Measurements from ENCODE around the gene NCOA7.

DNA sequence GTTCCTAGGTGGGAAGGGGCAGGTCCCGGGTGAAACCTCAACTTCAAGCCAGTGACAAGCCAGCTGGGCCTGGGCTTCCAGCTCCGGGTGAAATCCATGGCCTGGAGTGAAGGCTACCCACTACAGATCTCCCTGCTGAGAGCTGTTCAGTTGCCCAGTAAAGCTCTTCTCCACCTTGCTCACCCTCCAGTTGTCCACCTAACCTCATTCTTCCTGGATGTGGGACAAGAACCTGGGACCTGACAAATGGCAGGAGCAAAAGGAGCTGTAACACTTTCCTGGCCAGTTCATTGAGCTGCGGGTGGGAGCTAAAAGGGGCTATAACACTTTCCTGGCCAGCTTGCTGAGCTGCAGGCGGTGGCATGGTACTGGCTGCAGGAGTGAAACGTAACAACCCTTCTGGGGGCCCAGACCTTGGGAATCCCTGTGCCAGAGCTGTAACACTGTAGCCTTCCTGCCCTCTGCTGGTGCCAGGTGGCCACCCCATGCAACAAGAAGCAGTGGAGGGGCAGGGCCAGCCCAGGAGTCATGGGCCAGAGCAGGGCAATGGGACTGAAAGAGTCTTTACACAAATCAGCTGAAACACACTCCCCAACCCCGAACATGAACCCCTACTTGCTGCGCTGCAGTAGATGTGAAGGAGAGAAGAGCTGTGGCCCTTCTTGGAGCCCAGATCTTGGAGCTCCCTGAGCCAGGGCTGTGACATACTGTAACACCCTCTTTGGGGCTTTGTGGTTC, 162.2 kb downstream of the NCOA7 start:
- TF ChIP-seq CTCF (IDR thresholded peaks at IDR 0.05): no peak
- TF ChIP-seq POLR2A (IDR thresholded peaks at IDR 0.05): no peak
